Peyer's patch (tissue), 4 donors: ENCODE results near the gene PKN3. TPM values are rescaled to one million over a fixed set of nuclear protein-coding genes. Genes with fewer than 3 reads are reported as not detected.

Experiments used
- DNase-seq, 3 donors: peaks; one replicate each; pipeline ENCODE4 v3.0.0-alpha.2; 2017 to 2019
- H3K27ac ChIP-seq, 4 donors: fragments of 200-600 bp; sonication (generic); one replicate each; pipeline ENCODE4 v1.5.1; 2016 to 2019
- H3K27me3 ChIP-seq, 2 donors: fragments of 200-600 bp; sonication (generic); one replicate each; pipeline ENCODE4 v1.5.1; 2019
- H3K36me3 ChIP-seq, 3 donors: fragments of 200-600 bp; sonication (generic); one replicate each; pipeline ENCODE4 v1.5.1; 2016 to 2019
- H3K4me1 ChIP-seq, 4 donors: fragments of 200-600 bp; sonication (generic); one replicate each; pipeline ENCODE4 v1.5.1; 2016 to 2019
- H3K4me3 ChIP-seq, 4 donors: fragments of 200-600 bp; sonication (generic); 1 replicate in 3 of 4; 2 replicates in 1 of 4; pipeline ENCODE4 v1.5.1; 2016 to 2019; ENCODE audit warnings: mild to moderate bottlenecking in 1 of 4
- H3K9me3 ChIP-seq, 4 donors: fragments of 200-600 bp; sonication (generic); one replicate each; pipeline ENCODE4 v1.5.1; 2016 to 2019; ENCODE audit warnings: mild to moderate bottlenecking in 1 of 4
- POLR2A ChIP-seq, 2 donors: fragments of 450-650 bp; IDR thresholded peaks; one replicate each; pipeline ENCODE4 v1.5.1; 2017; ENCODE audit warnings: antibody characterized with exemption in 2 of 2, mild to moderate bottlenecking in 2 of 2, moderate library complexity in 2 of 2
- total RNA-seq, 4 donors: library from RNA; depleted of rRNA; stranded (reverse); fragments of >200 nt; gene quantifications; one replicate each; pipeline ENCODE4 v1.1.0, GENCODE V29; 2016
- TF ChIP-seq, protein P1 (sequence below), 6 experiments: fragments of 450-650 bp in 4 of 6; fragments of 200-600 bp in 2 of 6; sonication (generic) in 1 of 6; IDR thresholded peaks; one replicate each; pipeline ENCODE4 v1.5.1; 2017 to 2019; ENCODE audit warnings: antibody characterized with exemption in 6 of 6, mild to moderate bottlenecking in 3 of 6, moderate library complexity in 1 of 6

The PKN3 gene
- total RNA-seq, 4 donors from 2014 or later: 5.6 to 15.7 (median 9.3) TPM

DNA sequence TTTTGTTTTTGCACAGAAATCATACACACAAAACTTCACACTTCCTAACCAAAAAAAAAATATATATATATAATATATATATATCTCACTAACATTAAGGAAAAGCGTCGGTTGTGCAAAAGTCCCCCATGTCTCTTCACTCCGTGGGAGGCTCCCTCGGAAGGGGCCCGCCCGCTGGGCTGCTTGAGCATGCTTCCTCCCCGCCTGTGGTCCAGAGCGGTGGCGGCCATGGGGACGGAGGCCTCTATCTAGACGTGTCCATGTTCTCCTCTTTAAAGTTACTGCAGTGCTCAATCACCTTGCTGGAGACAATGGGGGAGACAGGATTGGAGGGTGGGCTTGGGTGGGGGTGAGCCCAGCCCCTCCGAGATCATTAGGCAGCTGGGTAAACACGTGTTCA is 28.8 kb downstream of the PKN3 start:
- H3K9me3 ChIP-seq: no peaks in the 10 kb centered on the region
- no peaks in the 10 kb centered on the region for H3K27me3 ChIP-seq
- H3K4me3 ChIP-seq: no peak overlapping the region
- TF ChIP-seq, protein P1, sequence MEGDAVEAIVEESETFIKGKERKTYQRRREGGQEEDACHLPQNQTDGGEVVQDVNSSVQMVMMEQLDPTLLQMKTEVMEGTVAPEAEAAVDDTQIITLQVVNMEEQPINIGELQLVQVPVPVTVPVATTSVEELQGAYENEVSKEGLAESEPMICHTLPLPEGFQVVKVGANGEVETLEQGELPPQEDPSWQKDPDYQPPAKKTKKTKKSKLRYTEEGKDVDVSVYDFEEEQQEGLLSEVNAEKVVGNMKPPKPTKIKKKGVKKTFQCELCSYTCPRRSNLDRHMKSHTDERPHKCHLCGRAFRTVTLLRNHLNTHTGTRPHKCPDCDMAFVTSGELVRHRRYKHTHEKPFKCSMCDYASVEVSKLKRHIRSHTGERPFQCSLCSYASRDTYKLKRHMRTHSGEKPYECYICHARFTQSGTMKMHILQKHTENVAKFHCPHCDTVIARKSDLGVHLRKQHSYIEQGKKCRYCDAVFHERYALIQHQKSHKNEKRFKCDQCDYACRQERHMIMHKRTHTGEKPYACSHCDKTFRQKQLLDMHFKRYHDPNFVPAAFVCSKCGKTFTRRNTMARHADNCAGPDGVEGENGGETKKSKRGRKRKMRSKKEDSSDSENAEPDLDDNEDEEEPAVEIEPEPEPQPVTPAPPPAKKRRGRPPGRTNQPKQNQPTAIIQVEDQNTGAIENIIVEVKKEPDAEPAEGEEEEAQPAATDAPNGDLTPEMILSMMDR (IDR thresholded peaks at IDR 0.05): no peak
- TF ChIP-seq POLR2A (IDR thresholded peaks at IDR 0.05): no peak
- DNase-seq: no peak
- H3K27ac ChIP-seq: no peak overlapping the region
- peaks cover 0 to 45% (median 0%) of the 10 kb centered on the region in 3 donors for H3K36me3 ChIP-seq
- no peaks in the 10 kb centered on the region for H3K4me1 ChIP-seq

DNA sequence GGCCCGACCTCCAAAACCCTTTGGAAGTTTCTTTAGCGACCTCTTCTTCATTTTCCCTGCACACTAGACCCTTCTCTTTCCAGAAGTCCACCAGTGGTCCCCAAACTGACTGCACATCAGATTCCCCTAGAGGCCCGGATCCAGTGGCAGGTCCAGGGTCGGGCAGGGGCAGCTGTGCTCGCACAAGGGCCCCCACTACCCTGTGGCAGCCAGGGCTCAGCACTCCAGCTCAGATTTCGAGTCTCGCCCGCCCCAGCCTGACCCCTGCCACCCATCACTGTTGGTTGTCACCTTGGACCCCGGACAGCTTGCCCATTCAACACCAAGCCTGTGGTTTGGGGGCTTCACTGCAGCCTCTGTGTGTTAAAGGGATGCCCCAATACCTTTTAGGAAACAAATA is 29.4 kb downstream of the PKN3 start:
- Histone ChIP-seq H3K27ac (no peak overlapping the region), H3K9me3 (no peaks in the 10 kb centered on the region), H3K4me1 (no peaks in the 10 kb centered on the region), H3K4me3 (no peak overlapping the region), H3K36me3 (peaks cover 0 to 47% (median 0%) of the 10 kb centered on the region in 3 donors), H3K27me3 (no peaks in the 10 kb centered on the region)
- no peak for DNase-seq
- TF ChIP-seq, protein P1 (IDR thresholded peaks at IDR 0.05): no peak
- no peak for TF ChIP-seq POLR2A (IDR thresholded peaks at IDR 0.05)

DNA sequence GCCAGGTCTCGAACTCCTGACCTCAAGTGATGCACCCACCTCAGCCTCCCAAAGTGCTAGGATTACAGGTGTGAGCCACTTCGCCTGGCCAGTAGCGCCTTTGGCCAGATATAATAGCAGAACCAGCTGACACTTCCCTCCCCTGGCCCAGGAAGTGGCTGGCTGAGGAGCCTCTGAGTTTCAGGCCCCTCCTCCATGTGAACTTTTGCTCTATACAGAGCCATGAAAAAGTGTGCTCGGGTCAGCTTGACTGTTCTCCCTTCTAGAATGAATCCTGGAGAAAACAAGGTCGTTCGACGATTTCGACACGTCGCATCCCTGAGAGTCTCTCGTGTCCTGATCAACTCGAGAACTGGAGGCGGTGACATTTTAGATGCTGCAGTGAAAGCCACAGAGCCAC is 30.3 kb downstream of the PKN3 start:
- H3K9me3 ChIP-seq: no peaks in the 10 kb centered on the region
- DNase-seq: no peak
- peaks cover 0 to 56% (median 0%) of the 10 kb centered on the region in 3 donors for H3K36me3 ChIP-seq
- TF ChIP-seq, protein P1 (IDR thresholded peaks at IDR 0.05): no peak
- no peak for TF ChIP-seq POLR2A (IDR thresholded peaks at IDR 0.05)
- no peaks in the 10 kb centered on the region for H3K4me1 ChIP-seq
- H3K27me3 ChIP-seq: no peaks in the 10 kb centered on the region
- no peak overlapping the region for H3K27ac ChIP-seq
- H3K4me3 ChIP-seq: no peak overlapping the region

DNA sequence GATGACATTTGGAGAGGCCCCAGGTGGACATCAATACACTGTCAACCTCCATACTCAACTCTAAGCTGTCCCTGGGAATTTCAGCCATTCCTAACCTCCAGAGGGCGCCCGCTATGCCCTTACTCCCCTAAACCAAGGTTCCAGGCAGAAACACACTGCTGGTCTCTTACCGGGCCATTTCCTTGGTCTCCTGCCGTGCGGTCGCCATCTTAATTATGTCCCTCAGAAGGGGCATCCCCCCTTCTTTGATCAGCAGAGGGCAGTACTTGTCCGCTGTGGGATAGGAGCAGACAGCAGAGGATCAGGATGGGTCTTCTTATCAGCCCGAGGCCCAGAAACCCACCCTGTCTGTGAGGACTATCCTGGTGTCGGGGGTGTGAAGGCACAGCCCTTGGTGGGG is 31.0 kb downstream of the PKN3 start:
- Histone ChIP-seq H3K36me3 (peaks cover 0 to 60% (median 0%) of the 10 kb centered on the region in 3 donors), H3K4me1 (no peaks in the 10 kb centered on the region), H3K27me3 (no peaks in the 10 kb centered on the region), H3K9me3 (no peaks in the 10 kb centered on the region), H3K27ac (peak overlapping the region in 1 of 4 donors; percentile 35), H3K4me3 (no peak overlapping the region)
- DNase-seq: peak; percentile 36 to 83 (median 73)
- TF ChIP-seq POLR2A (IDR thresholded peaks at IDR 0.05): no peak
- TF ChIP-seq, protein P1 (IDR thresholded peaks at IDR 0.05): peak in 5 of 6 experiments; percentile 15 to 68 (median 60)

DNA sequence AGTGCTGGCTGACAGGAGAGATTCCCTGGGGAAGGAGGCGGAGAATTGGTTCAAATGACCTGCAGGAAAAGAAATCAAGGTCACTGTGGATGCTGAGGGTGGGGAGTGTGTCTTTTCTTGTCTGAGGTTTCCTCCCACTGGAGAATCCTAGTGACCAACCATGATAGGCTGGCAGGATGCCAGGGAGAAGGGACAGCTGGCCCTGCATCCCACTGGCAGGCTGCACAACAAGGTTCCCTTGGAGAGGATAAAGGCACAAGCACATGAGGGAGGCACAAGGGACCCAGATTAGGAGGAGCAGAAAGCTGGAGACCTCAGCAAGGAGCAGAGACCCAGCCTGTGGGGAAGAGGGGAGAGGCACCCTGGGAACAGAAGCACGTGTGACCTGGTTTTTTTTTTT is 33.1 kb downstream of the PKN3 start:
- Histone ChIP-seq H3K4me1 (no peaks in the 10 kb centered on the region), H3K36me3 (peaks cover 0 to 73% (median 2%) of the 10 kb centered on the region in 3 donors), H3K9me3 (no peaks in the 10 kb centered on the region), H3K27me3 (no peaks in the 10 kb centered on the region), H3K4me3 (no peak overlapping the region), H3K27ac (no peak overlapping the region)
- TF ChIP-seq POLR2A (IDR thresholded peaks at IDR 0.05): no peak
- TF ChIP-seq, protein P1 (IDR thresholded peaks at IDR 0.05): no peak
- DNase-seq: no peak

DNA sequence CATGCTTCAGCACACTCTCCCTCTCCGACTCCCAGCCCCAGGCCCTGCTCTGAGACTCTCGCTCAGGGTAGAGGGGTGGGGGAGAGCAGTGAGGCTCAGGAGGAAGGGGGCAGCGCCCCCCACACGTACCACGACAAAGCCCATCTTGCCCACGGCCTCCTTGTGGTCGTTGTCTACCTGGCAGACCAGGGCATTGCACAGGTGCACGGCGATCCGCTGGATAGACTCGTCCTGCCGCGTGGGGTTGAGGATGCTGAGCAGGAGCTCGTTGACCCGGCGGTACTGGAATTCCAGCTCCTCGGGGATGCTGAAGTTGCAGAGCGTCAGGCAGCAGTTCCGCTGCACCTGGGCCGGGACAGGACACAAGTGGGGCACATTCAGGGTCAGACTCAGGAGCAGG is 40.1 kb downstream of the PKN3 start:
- DNase-seq: no peak
- Histone ChIP-seq H3K4me3 (no peak overlapping the region), H3K27ac (no peak overlapping the region), H3K36me3 (peaks cover 0 to 53% (median 2%) of the 10 kb centered on the region in 3 donors), H3K27me3 (no peaks in the 10 kb centered on the region), H3K4me1 (no peaks in the 10 kb centered on the region), H3K9me3 (no peaks in the 10 kb centered on the region)
- TF ChIP-seq, protein P1 (IDR thresholded peaks at IDR 0.05): no peak
- no peak for TF ChIP-seq POLR2A (IDR thresholded peaks at IDR 0.05)
